Gastrocnemius medialis (tissue), 4 donors: ENCODE data around the gene TBCD. TPM values are rescaled to one million over a fixed set of nuclear protein-coding genes. Genes with fewer than 3 reads are reported as not detected.
A peak's percentile ranks its signal among the peaks of the same experiment; 100 is the strongest.

Source experiments
- ATAC-seq, 2 donors: fragments of 150-250 bp; one replicate each; pipeline ENCODE4 v1.9.1; 2016
- DNase-seq, 2 donors: peaks; one replicate each; pipeline ENCODE4 v3.0.0-alpha.2; 2019
- H3K27ac ChIP-seq, 4 donors: fragments of 200-600 bp; sonication (generic); 1 replicate in 1 of 4; 2 replicates in 3 of 4; pipeline ENCODE4 v1.5.1; 2016 to 2018; ENCODE audit warnings: mild to moderate bottlenecking in 2 of 4, moderate library complexity in 1 of 4
- H3K27me3 ChIP-seq, 3 donors: fragments of 200-600 bp; sonication (generic) in 2 of 3; 1 replicate in 1 of 3; 2 replicates in 2 of 3; pipeline versions ENCODE4 v1.5.1 to v1.6.0; 2016 to 2019; ENCODE audit warnings: mild to moderate bottlenecking in 1 of 3, moderate library complexity in 1 of 3
- H3K36me3 ChIP-seq, 2 donors: fragments of 200-600 bp; sonication (generic) in 1 of 2; one replicate each; pipeline ENCODE4 v1.5.1; 2017 to 2018
- H3K4me1 ChIP-seq, 2 donors: fragments of 200-600 bp; sonication (generic) in 1 of 2; one replicate each; pipeline ENCODE4 v1.5.1; 2016 to 2017; ENCODE audit warnings: mild to moderate bottlenecking in 2 of 2
- H3K4me3 ChIP-seq, 4 donors: fragments of 200-600 bp; sonication (generic) in 3 of 4; 1 replicate in 1 of 4; 2 replicates in 3 of 4; pipeline ENCODE4 v1.5.1; 2016 to 2019; ENCODE audit warnings: mild to moderate bottlenecking in 2 of 4
- H3K9me3 ChIP-seq, 3 donors: fragments of 200-600 bp; sonication (generic) in 2 of 3; 1 replicate in 1 of 3; 2 replicates in 2 of 3; pipeline ENCODE4 v1.5.1; 2016 to 2019
- CTCF ChIP-seq, 5 experiments: fragments of 450-650 bp in 3 of 5; fragments of 200-600 bp in 2 of 5; sonication (generic) in 2 of 5; IDR thresholded peaks in 4 of 5; conservative IDR thresholded peaks in 1 of 5; 1 replicate in 4 of 5; 2 replicates in 1 of 5; pipeline ENCODE4 v1.5.1; 2016 to 2019; ENCODE audit warnings: antibody characterized with exemption in 5 of 5, mild to moderate bottlenecking in 3 of 5, moderate library complexity in 3 of 5
- POLR2A ChIP-seq, 2 donors: fragments of 450-650 bp; IDR thresholded peaks; one replicate each; pipeline ENCODE4 v1.6.1; 2017; ENCODE audit warnings: antibody characterized with exemption in 2 of 2, mild to moderate bottlenecking in 2 of 2, moderate library complexity in 2 of 2
- in situ Hi-C, 4 donors: fragments of 200-750 bp; cut with MboI; loops; one replicate each; pipeline versions ENCODE4 v1.15.0 to v1.8.0; 2017; ENCODE audit warnings: low sequenced_read_pairs in 4 of 4
- intact Hi-C: fragments of 100-400 bp; cut with DNase I; formaldehyde crosslinking; loops from one replicate; pipeline ENCODE4 v1.15.1; 2023; ENCODE audit warnings: low total_unique reads
- total RNA-seq, 4 donors: library from RNA; depleted of rRNA; stranded (reverse); fragments of >200 nt; gene quantifications; one replicate each; pipeline versions ENCODE4 v1.1.0 to v1.2.3, GENCODE V29; 2016

TBCD gene
- total RNA-seq, 4 donors from 2014 or later: 18.0 to 50.4 (median 33.3) TPM

- H3K9me3 ChIP-seq: no peaks in the 10 kb centered on the region
- peaks cover 25 to 55% of the 10 kb centered on the region in 2 donors for H3K4me1 ChIP-seq
- H3K27ac ChIP-seq: peak overlapping the region in 3 of 4 donors; percentile 64 to 79 (median 75)
- DNase-seq: no peak
- in situ Hi-C loops (no loop called here), intact Hi-C loops (no loop called here)
- H3K4me3 ChIP-seq: no peak overlapping the region
- no peak for TF ChIP-seq POLR2A (IDR thresholded peaks at IDR 0.05)
- TF ChIP-seq CTCF (IDR thresholded peaks at IDR 0.05 in 4 of 5, conservative IDR thresholded peaks at IDR 0.05 in 1 of 5): no peak
- no peak for ATAC-seq
- H3K27me3 ChIP-seq: no peaks in the 10 kb centered on the region
- H3K36me3 ChIP-seq: no peaks in the 10 kb centered on the region
Observed at GRCh38 chr17:82862737-82863382, 111.0 kb downstream of the TBCD start.

GRCh38 chr17:82863383-82863940, 111.6 kb downstream of the TBCD start:
- ATAC-seq (no peak), DNase-seq (no peak)
- no peaks in the 10 kb centered on the region for H3K9me3 ChIP-seq
- peaks cover 25 to 55% of the 10 kb centered on the region in 2 donors for H3K4me1 ChIP-seq
- H3K27me3 ChIP-seq: no peaks in the 10 kb centered on the region
- intact Hi-C loops: no loop called here
- no peak overlapping the region for H3K4me3 ChIP-seq
- in situ Hi-C loops: no loop called here
- no peaks in the 10 kb centered on the region for H3K36me3 ChIP-seq
- H3K27ac ChIP-seq: peak overlapping the region in 3 of 4 donors; percentile 64 to 79 (median 75)
- TF ChIP-seq CTCF (IDR thresholded peaks at IDR 0.05 in 4 of 5, conservative IDR thresholded peaks at IDR 0.05 in 1 of 5) (no peak), POLR2A (IDR thresholded peaks at IDR 0.05) (no peak)

- in situ Hi-C loops: no loop called here
- peak overlapping the region; percentile 37 to 79 (median 70) for H3K27ac ChIP-seq
- ATAC-seq (peak; percentile 83 to 85), DNase-seq (peak; percentile 61 to 84)
- H3K27me3 ChIP-seq: no peaks in the 10 kb centered on the region
- H3K4me1 ChIP-seq: peaks cover 25 to 55% of the 10 kb centered on the region in 2 donors
- H3K36me3 ChIP-seq: no peaks in the 10 kb centered on the region
- no peak overlapping the region for H3K4me3 ChIP-seq
- intact Hi-C loops: no loop called here
- no peaks in the 10 kb centered on the region for H3K9me3 ChIP-seq
- TF ChIP-seq POLR2A (IDR thresholded peaks at IDR 0.05): no peak
- no peak for TF ChIP-seq CTCF (IDR thresholded peaks at IDR 0.05 in 4 of 5, conservative IDR thresholded peaks at IDR 0.05 in 1 of 5)
Observed at GRCh38 chr17:82863941-82864712, 112.3 kb downstream of the TBCD start.

- Histone ChIP-seq H3K27ac (peak overlapping the region; percentile 37 to 79 (median 70)), H3K36me3 (no peaks in the 10 kb centered on the region), H3K9me3 (no peaks in the 10 kb centered on the region), H3K4me3 (no peak overlapping the region), H3K27me3 (no peaks in the 10 kb centered on the region), H3K4me1 (peaks cover 19 to 49% of the 10 kb centered on the region in 2 donors)
- in situ Hi-C loops (no loop called here), intact Hi-C loops (no loop called here)
- ATAC-seq (no peak), DNase-seq (no peak)
- TF ChIP-seq CTCF (IDR thresholded peaks at IDR 0.05 in 4 of 5, conservative IDR thresholded peaks at IDR 0.05 in 1 of 5) (no peak), POLR2A (IDR thresholded peaks at IDR 0.05) (no peak)
Observed at GRCh38 chr17:82864713-82865248, 112.9 kb downstream of the TBCD start.
